Astrocyte of the cerebellum (primary cell): ENCODE results near the gene EARS2.

ENCODE experiments used
- DNase-seq: peaks from one replicate; pipeline ENCODE4 v3.0.0-alpha.2; 2011; ENCODE audit warnings: low read depth
- H3K4me3 ChIP-seq: 2 replicates; pipeline ENCODE4 v1.5.1; 2011; ENCODE audit warnings: mild to moderate bottlenecking, low read depth, low read length, moderate library complexity
- CTCF ChIP-seq: IDR thresholded peaks from 2 replicates; pipeline ENCODE4 v1.5.1; 2012; ENCODE audit warnings: low read length, low read depth, moderate library complexity, mild to moderate bottlenecking; ENCODE audit errors: missing control alignments
- in situ Hi-C: cut with HindIII; loops from 2 replicates; pipeline ENCODE4 v1.10.0; 2017; ENCODE audit warnings: low sequenced_read_pairs

Gene EARS2

GRCh38 chr16:23521965-23522364, 35.2 kb downstream of the EARS2 start:
- in situ Hi-C loops = no loop called here
- no peak overlapping the region for H3K4me3 ChIP-seq
- DNase-seq = no peak
- no peak for TF ChIP-seq CTCF

- no peak for TF ChIP-seq CTCF
- in situ Hi-C loops = no loop called here
- no peak for DNase-seq
- H3K4me3 ChIP-seq = no peak overlapping the region
Measured at GRCh38 chr16:23521037-23521743, 36.0 kb downstream of the EARS2 start.

- no peak overlapping the region for H3K4me3 ChIP-seq
- DNase-seq = no peak
- TF ChIP-seq CTCF = no peak
- in situ Hi-C loops = no loop called here
Measured at GRCh38 chr16:23520500-23520899, 36.6 kb downstream of the EARS2 start.

GRCh38 chr16:23519282-23519681, 37.9 kb downstream of the EARS2 start:
- DNase-seq = no peak
- in situ Hi-C loops = no loop called here
- no peak overlapping the region for H3K4me3 ChIP-seq
- no peak for TF ChIP-seq CTCF

GRCh38 chr16:23518435-23518891, 38.7 kb downstream of the EARS2 start:
- H3K4me3 ChIP-seq = no peak overlapping the region
- in situ Hi-C loops = no loop called here
- TF ChIP-seq CTCF = no peak

GRCh38 chr16:23516366-23517137, 40.6 kb downstream of the EARS2 start:
- in situ Hi-C loops = no loop called here
- DNase-seq = no peak
- H3K4me3 ChIP-seq = no peak overlapping the region
- no peak for TF ChIP-seq CTCF

More at GRCh38 chr16:23518435-23518891, 38.7 kb downstream of the EARS2 start:
- no peak for DNase-seq
